HG03469 (cell line): ENCODE measurements around the gene ZNF845.
"Not testable (repeated sequence)": the region's sequence is repeated elsewhere in the genome, so short reads cannot be mapped to it uniquely, and the experiment has no call there.

ENCODE experiments used
- ATAC-seq: cut with Tn5 transposase; IDR thresholded peaks from one replicate; pipeline ENCODE4 v1.9.1; 2021; ENCODE audit warnings: mild to moderate bottlenecking, moderate library complexity, moderate number of reproducible peaks; ENCODE audit not compliant: unreplicated experiment

ZNF845 gene

GRCh38 chr19:53374743-53375142 is 41.2 kb downstream of the ZNF845 start:
- ATAC-seq = no peak

GRCh38 chr19:53381376-53381775 is 47.8 kb downstream of the ZNF845 start:
- no peak for ATAC-seq

GRCh38 chr19:53388168-53388567 is 54.6 kb downstream of the ZNF845 start:
- no peak for ATAC-seq

GRCh38 chr19:53388904-53389303 is 55.4 kb downstream of the ZNF845 start:
- no peak for ATAC-seq

GRCh38 chr19:53389571-53389970 is 56.0 kb downstream of the ZNF845 start:
- ATAC-seq = no peak

- ATAC-seq = no peak
Observed at GRCh38 chr19:53389978-53390377, 56.4 kb downstream of the ZNF845 start.

- no peak for ATAC-seq
Observed at GRCh38 chr19:53394522-53394973, 61.0 kb downstream of the ZNF845 start.

GRCh38 chr19:53394974-53395839 is 61.7 kb downstream of the ZNF845 start, which contains the start of gene ZNF765:
ZNF765 (plus strand) TSS chr19:53395149; CDS start chr19:53398016, 2,867 bp downstream.
- ATAC-seq = no peak

- not testable (repeated sequence) for ATAC-seq
Observed at GRCh38 chr19:53395840-53396524, 62.4 kb downstream of the ZNF845 start.

- no peak for ATAC-seq
Observed at GRCh38 chr19:53396525-53396868, 62.9 kb downstream of the ZNF845 start.

GRCh38 chr19:53397918-53398317 is 64.4 kb downstream of the ZNF845 start:
- not testable (repeated sequence) for ATAC-seq
